Prostate gland (tissue), 2 donors: Measurements from ENCODE around the gene TSHZ2. TPM values are rescaled to one million over a fixed set of nuclear protein-coding genes. Genes with fewer than 3 reads are reported as not detected.

ENCODE experiments used
- DNase-seq: peaks from one replicate; pipeline ENCODE4 v3.0.0-alpha.2; 2019; ENCODE audit warnings: low spot score
- H3K27ac ChIP-seq, 2 donors: fragments of 200-600 bp; sonication (generic); 2 replicates each; pipeline ENCODE4 v1.5.1; 2017 to 2019
- H3K27me3 ChIP-seq: fragments of 200-600 bp; sonication (generic); replicated peaks from 2 replicates; pipeline ENCODE4 v1.5.1; 2019; ENCODE audit not compliant: insufficient read depth
- H3K36me3 ChIP-seq, 2 donors: fragments of 200-600 bp; sonication (generic); 1 replicate in 1 of 2; 2 replicates in 1 of 2; pipeline versions ENCODE4 v1.5.1 to v1.8.1; 2017 to 2019
- H3K4me1 ChIP-seq: fragments of 200-600 bp; sonication (generic); replicated peaks from 2 replicates; pipeline ENCODE4 v1.5.1; 2019
- H3K4me3 ChIP-seq, 2 donors: fragments of 200-600 bp; sonication (generic); 2 replicates each; pipeline ENCODE4 v1.5.1; 2017 to 2019
- H3K9me3 ChIP-seq: fragments of 200-600 bp; sonication (generic); 2 replicates; pipeline ENCODE4 v1.5.1; 2017
- POLR2A ChIP-seq: fragments of 450-650 bp; IDR thresholded peaks from one replicate; pipeline ENCODE4 v1.6.1; 2016; ENCODE audit warnings: antibody characterized with exemption, mild to moderate bottlenecking
- POLR2AphosphoS5 ChIP-seq: sonication (generic); formaldehyde crosslinking; IDR thresholded peaks from one replicate; pipeline ENCODE4 v1.6.1; 2017; ENCODE audit warnings: antibody characterized with exemption
- WGBS: methylation state at CpG from one replicate; pipeline ENCODE4 v1.1.5; 2018; 5-methylcytosine and 5-hydroxymethylcytosine counted together
- intact Hi-C: fragments of 100-400 bp; cut with DNase I; formaldehyde crosslinking; loops from one replicate; pipeline ENCODE4 v1.14.2; 2022
- total RNA-seq, 2 donors: library from RNA; depleted of rRNA; stranded (reverse); fragments of >200 nt; gene quantifications; one replicate each; pipeline ENCODE4 v1.1.0, GENCODE V29; 2016
- TF ChIP-seq, protein P1 (sequence below), 4 experiments: fragments of 200-600 bp in 2 of 4; fragments of 450-650 bp in 2 of 4; sonication (generic) in 2 of 4; IDR thresholded peaks; 1 replicate in 3 of 4; 2 replicates in 1 of 4; pipeline ENCODE4 v1.5.1; 2016 to 2019; ENCODE audit warnings: antibody characterized with exemption in 4 of 4, mild to moderate bottlenecking in 2 of 4, moderate library complexity in 2 of 4

Gene TSHZ2
- total RNA-seq, 2 donors from 2014 or later, result 9.8 to 35.1 TPM

DNA sequence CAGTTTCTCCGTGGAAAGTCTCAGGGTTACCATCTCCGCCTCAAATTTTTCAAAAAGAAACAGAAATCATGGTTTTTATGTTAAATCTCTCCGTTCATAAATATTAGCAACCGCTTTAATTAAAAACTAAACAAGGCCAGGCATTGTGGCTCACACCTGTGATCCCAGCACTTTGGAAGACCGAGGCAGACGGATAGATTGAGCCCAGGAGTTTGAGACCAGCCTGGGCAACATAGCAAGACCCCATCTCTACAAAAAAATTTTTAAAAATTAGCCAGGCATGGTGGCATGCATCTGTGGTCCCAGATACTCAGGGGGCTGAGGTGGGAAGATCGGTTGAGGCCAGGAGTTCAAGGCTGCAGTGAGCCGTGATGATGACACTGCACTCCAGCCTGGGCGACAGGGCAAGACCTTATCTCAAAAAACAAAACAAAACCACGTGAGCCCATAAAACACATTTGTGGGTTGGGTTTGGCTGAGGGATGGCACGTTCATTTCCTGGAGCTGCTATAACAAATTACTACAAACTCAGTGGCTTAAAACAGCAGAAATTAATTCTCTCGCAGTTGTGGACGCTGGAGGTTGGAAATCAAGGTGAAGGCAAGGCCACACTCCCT is 398.3 kb downstream of the TSHZ2 start:
- no peaks in the 10 kb centered on the region for H3K36me3 ChIP-seq
- H3K9me3 ChIP-seq, result no peaks in the 10 kb centered on the region
- no peak overlapping the region for H3K4me3 ChIP-seq
- intact Hi-C loops, result no loop called here
- WGBS, result 79% methylated on average over 13 of the region's 13 CpGs
- peaks cover 2% of the 10 kb centered on the region for H3K4me1 ChIP-seq
- DNase-seq, result no peak
- TF ChIP-seq, protein P1, sequence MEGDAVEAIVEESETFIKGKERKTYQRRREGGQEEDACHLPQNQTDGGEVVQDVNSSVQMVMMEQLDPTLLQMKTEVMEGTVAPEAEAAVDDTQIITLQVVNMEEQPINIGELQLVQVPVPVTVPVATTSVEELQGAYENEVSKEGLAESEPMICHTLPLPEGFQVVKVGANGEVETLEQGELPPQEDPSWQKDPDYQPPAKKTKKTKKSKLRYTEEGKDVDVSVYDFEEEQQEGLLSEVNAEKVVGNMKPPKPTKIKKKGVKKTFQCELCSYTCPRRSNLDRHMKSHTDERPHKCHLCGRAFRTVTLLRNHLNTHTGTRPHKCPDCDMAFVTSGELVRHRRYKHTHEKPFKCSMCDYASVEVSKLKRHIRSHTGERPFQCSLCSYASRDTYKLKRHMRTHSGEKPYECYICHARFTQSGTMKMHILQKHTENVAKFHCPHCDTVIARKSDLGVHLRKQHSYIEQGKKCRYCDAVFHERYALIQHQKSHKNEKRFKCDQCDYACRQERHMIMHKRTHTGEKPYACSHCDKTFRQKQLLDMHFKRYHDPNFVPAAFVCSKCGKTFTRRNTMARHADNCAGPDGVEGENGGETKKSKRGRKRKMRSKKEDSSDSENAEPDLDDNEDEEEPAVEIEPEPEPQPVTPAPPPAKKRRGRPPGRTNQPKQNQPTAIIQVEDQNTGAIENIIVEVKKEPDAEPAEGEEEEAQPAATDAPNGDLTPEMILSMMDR (IDR thresholded peaks at IDR 0.05), result no peak
- TF ChIP-seq POLR2A, result no peak
- TF ChIP-seq POLR2AphosphoS5, result no peak
- no peaks in the 10 kb centered on the region for H3K27me3 ChIP-seq
- H3K27ac ChIP-seq, result no peak overlapping the region

DNA sequence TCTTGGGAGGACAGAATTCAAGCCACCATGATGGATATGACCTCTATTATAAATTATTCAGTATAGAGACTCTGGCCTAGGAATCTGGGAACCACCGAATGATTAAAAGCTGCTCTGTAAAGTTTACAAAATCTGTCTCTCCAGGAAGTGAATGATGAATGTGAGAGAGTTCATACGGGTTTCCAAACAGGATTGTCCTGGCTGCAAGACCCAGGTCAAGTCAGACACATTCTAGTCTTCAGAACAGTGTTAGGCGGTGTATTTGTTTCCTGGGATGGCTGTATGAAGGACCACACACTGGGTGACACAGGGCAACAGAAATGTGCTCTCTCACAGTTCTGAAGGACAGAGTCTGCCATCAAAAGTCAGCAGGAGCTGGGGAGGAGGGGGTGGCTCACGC is 399.1 kb downstream of the TSHZ2 start:
- intact Hi-C loops, result no loop called here
- Histone ChIP-seq H3K4me3 (no peak overlapping the region), H3K36me3 (no peaks in the 10 kb centered on the region), H3K4me1 (no peaks in the 10 kb centered on the region), H3K27ac (no peak overlapping the region), H3K9me3 (no peaks in the 10 kb centered on the region), H3K27me3 (no peaks in the 10 kb centered on the region)
- no peak for DNase-seq
- WGBS, result 91% methylated on average over 4 of the region's 4 CpGs
- TF ChIP-seq POLR2A (no peak), POLR2AphosphoS5 (no peak)
- TF ChIP-seq, protein P1 (IDR thresholded peaks at IDR 0.05), result no peak

DNA sequence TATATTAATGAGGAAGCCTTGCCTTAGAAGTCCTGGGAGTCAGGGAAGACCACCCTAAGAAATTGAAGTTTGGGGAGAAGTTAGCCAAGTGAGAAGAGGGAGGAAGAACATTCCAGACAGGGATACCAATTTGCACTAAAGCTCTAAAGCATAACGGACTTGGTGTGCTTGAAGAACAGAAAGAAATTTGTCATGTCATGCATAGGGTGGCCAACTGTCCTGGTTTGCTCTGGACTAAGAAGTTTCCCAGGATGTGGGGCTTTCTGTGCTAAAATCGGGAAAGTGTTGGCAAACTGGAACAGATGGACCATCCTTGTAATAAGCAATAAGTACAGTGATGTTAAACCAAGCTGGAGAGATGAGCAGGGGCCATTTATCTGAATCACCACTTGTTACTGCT is 403.9 kb downstream of the TSHZ2 start:
- no peaks in the 10 kb centered on the region for H3K4me1 ChIP-seq
- no peak for DNase-seq
- H3K4me3 ChIP-seq, result no peak overlapping the region
- intact Hi-C loops, result no loop called here
- no peaks in the 10 kb centered on the region for H3K9me3 ChIP-seq
- H3K27ac ChIP-seq, result no peak overlapping the region
- H3K27me3 ChIP-seq, result no peaks in the 10 kb centered on the region
- H3K36me3 ChIP-seq, result no peaks in the 10 kb centered on the region
- TF ChIP-seq POLR2A (no peak), POLR2AphosphoS5 (no peak)
- TF ChIP-seq, protein P1 (IDR thresholded peaks at IDR 0.05), result no peak
- WGBS, result 94% methylated on average over 2 of the region's 2 CpGs

DNA sequence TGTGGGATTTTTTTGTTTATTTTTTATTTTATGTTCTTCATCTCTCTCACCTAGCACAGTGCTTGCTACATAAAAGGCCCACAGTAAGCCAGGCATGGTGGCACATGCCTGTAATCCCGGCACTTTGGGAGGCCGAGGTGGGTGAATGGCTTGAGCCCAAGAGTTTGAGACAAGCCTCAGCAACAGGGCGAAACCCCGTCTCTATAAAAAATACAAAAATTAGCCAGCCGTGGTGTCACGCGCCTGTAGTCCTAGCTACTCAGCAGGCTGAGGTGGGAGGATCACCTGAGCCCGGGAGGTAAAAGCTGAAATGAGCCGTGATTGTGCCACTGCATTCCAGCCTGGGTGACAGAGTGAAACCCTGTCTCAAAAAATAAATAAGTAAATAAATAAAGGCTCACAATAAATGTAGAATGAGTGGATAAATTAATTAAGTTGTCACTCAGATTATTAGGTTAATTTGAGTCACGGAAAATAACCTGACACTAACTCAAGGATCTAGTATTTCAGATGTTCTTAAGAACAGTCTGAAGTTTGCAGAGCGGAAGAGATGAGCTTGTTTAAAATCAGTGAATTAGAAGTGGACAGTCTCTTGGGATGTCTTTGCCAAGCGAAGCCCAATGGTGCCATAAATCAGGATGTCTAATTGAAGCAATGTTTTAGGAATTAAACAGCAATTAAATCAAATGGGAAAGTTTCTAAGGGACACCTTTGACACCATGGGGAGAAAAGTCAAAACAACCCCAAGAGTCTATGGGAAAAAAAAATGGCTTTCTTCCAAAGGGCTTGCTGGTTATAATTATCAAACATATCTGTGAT is 407.1 kb downstream of the TSHZ2 start:
- Histone ChIP-seq H3K27ac (peak overlapping the region; percentile 10 to 23), H3K4me1 (no peaks in the 10 kb centered on the region), H3K9me3 (no peaks in the 10 kb centered on the region), H3K4me3 (no peak overlapping the region), H3K36me3 (no peaks in the 10 kb centered on the region), H3K27me3 (no peaks in the 10 kb centered on the region)
- WGBS, result 43% methylated on average over 12 of the region's 12 CpGs
- DNase-seq, result peak; percentile 64
- intact Hi-C loops, result no loop called here
- TF ChIP-seq POLR2AphosphoS5 (peak; percentile 68), POLR2A (no peak)

DNA sequence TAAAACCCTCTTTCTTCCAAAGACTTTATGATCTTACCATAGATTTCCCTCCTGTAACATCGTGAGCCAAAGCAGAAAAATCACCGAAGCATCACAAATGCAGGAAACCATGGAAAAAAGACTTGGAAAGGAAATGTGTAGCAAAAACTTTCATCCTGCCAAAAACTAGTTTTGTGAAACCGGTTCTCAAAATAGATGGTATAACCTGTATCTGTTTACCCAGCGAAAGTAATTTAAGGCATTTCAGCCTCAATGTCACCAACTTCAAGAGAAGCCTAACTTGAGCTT is 407.6 kb downstream of the TSHZ2 start:
- Histone ChIP-seq H3K27me3 (no peaks in the 10 kb centered on the region), H3K27ac (peak overlapping the region in 1 of 2 donors; percentile 23), H3K9me3 (no peaks in the 10 kb centered on the region), H3K36me3 (no peaks in the 10 kb centered on the region), H3K4me1 (no peaks in the 10 kb centered on the region), H3K4me3 (no peak overlapping the region)
- TF ChIP-seq POLR2AphosphoS5, result no peak
- TF ChIP-seq, protein P1 (IDR thresholded peaks at IDR 0.05), result no peak
- no peak for TF ChIP-seq POLR2A
- WGBS, result 24% methylated on average over 4 of the region's 4 CpGs
- intact Hi-C loops, result no loop called here
- no peak for DNase-seq
